GM18499 (cell line): ENCODE data around the gene CHRNE.
"Not testable (repeated sequence)": the region's sequence is repeated elsewhere in the genome, so short reads cannot be mapped to it uniquely, and the experiment has no call there.

Experiments used
- ATAC-seq: cut with Tn5 transposase; IDR thresholded peaks from one replicate; pipeline ENCODE4 v1.9.1; 2021; ENCODE audit warnings: moderate number of reproducible peaks; ENCODE audit not compliant: insufficient read depth, unreplicated experiment

The CHRNE gene

GRCh38 chr17:4908711-4909496 lies 6.0 kb upstream of the CHRNE start:
- no peak for ATAC-seq

GRCh38 chr17:4908301-4908700 lies 5.4 kb upstream of the CHRNE start:
- no peak for ATAC-seq

DNA sequence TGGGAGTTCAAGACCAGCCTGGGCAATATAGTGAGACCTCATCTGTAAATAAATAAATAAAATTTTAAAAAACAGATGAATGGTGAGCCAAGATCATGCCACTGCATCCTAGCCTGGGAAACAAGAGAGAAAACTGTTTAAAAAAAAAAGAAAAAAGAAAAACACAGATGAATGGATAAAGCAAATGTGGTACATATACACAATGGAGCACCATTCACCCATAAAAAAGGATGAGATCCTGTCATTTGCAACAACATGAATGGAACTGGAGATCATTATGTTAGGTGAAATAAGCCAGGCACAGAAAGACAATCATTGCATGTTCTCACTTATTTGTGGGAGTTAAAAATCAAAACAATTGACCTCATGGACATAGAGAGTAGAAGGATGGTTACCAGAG lies 3.7 kb upstream of the CHRNE start:
- not testable (repeated sequence) for ATAC-seq

DNA sequence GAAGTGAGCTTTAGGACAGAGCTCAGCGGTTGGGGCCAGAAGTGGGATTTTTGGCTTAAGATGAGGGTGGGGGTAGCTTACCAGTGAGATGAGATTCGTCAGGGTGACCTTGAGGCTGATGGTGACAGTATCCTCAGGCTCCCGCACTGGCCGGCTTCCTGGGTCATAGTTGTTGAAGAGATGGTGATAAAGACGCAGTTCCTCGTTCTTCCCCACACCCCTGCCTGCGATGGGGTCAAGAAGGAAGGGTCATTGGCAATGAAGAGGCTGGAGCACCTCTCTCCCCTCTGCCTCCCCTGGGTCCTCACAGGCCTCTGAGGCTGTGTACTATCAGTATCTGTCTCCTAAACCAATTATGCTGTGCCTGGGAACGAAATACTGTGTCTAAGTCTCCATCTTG lies 358 bp downstream of the CHRNE start:
- ATAC-seq, result no peak

- ATAC-seq, result no peak
Measured at GRCh38 chr17:4901648-4902344, 1.1 kb downstream of the CHRNE start.

DNA sequence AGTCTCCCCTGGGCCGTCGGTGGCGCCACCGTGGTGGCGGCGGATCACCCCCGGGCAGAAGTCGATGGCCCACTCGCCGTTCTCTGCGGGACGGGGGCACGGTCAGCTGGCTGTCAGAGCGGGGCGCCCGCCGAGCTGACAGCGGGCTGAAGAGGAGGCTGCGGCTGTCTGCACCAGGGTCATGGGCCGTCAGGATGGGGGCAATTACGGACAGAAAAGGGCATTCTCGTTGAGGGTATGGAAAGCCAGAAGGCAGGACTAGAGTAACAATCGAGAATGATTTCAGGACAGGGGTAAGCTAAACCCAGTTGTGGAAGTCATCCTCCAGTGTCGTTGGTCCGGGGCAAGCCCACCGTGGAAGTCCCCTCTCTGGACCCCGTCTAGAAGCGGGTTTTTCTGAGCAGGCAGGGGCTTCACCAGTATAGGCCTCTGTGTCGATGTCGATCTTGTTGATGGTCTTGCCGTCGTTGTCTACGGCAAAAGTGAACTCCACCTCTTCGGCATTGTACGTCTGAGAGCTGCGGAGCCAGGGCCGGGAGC lies 1.7 kb downstream of the CHRNE start:
- no peak for ATAC-seq

- no peak for ATAC-seq
Measured at GRCh38 chr17:4900231-4901107, 2.4 kb downstream of the CHRNE start.

GRCh38 chr17:4899341-4900230 lies 3.3 kb downstream of the CHRNE start, which contains the start of gene C17orf107:
Gene C17orf107 (plus strand): TSS chr17:4899536. CDS start chr17:4899763, 227 bp downstream.
- no peak for ATAC-seq

DNA sequence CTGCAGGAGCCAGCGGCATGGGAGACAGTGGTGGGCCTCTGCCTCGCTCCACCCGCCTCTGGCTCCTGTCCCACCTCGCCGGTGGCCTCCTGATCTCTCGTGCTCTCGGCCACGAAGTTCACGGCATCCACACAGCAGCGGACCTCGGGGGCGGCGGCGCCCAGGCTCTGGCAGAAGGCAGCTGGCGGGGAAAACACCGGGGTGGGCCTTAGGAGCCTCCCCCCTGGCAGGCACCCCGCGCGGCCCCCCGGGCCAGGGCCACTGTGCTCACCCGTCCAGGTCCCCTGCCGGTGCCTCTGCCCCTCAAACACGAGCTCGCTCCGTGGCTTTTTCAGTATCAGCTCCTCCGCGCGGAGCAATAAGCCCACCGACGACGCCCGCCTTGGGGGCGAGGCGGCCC lies 4.0 kb downstream of the CHRNE start:
- no peak for ATAC-seq

DNA sequence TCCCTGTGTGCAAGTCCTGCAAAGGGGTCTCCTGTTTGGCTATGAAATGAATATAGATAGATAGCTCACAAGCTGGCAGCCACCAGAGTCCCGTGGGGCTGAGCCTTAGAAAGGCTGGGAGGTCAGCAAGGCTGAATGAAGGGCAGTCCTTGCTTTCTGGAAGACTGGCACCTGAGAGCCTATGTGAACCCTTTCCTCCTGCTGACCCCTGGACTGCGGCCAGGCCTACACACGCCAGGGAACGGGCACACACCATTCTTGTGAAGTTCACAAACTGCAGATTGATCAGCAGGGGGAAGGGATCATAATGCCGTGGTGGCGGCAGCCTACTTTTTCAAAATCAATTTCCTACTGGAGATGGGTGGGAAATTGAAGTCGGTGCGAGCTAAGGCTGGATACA lies 4.5 kb downstream of the CHRNE start:
- no peak for ATAC-seq

GRCh38 chr17:4897785-4898184 lies 5.1 kb downstream of the CHRNE start:
- ATAC-seq, result no peak

GRCh38 chr17:4897198-4897687 lies 5.7 kb downstream of the CHRNE start:
- no peak for ATAC-seq

DNA sequence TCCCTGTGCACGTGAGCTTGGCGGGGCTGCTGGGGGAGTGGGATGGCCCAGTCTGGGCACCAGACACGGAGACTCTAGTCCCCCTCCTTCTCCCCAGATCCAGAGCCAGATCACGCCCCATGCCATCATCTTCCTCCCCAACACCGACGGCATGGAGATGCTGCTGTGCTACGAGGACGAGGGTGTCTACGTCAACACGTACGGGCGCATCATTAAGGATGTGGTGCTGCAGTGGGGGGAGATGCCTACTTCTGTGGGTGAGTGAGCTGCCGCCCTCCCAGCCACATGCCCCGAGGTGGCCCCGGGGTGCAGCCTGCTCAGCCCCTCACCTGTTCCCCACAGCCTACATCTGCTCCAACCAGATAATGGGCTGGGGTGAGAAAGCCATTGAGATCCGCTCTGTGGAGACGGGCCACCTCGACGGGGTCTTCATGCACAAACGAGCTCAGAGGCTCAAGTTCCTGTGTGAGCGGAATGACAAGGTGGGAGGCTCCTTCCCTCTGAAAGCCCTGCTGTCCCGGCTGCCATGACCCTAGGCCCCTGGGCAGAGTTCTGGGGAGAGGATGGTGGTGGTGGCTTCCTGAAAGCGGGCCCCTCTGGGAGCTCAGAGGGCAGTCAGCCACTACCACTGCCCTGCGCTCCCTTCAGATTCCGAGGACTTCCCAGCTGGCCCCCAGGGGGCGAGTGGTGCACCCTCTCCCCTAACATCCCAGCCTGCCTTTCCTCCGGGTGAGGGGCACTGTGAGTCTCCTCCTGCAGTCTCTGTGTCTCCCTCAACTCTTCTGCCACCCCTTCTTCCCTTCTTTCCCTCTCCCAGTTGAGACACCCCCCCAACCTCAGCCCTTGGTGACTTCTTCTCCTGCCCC lies 6.3 kb downstream of the CHRNE start:
- no peak for ATAC-seq

DNA sequence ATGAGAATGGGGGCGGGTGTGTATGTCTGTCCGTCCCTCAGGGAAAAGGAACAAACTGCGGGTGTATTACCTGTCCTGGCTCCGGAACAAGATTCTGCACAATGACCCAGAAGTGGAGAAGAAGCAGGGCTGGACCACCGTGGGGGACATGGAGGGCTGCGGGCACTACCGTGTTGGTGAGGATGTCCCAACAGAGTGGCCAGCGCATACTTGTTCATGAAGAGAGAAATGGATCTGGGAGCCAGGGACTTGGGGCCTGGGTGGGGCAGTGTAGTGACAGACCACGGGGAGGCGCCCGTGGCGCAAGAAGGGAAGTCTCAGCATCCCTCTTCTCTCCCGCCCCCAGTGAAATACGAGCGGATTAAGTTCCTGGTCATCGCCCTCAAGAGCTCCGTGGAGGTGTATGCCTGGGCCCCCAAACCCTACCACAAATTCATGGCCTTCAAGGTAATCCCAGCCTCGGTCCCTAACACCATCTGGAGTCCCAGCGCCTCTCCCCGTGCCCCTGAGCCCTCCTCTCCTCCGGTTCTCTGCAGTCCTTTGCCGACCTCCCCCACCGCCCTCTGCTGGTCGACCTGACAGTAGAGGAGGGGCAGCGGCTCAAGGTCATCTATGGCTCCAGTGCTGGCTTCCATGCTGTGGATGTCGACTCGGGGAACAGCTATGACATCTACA lies 7.1 kb downstream of the CHRNE start:
- ATAC-seq, result no peak

DNA sequence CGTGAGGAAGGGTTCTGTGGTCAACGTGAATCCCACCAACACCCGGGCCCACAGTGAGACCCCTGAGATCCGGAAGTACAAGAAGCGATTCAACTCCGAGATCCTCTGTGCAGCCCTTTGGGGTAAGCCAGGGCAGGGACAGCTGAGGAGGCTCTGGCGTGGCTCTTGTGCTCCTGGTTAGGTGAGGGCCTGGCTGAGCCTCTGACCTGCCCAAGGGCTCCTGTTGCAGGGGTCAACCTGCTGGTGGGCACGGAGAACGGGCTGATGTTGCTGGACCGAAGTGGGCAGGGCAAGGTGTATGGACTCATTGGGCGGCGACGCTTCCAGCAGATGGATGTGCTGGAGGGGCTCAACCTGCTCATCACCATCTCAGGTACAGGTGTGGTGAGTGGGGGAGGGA lies 7.8 kb downstream of the CHRNE start:
- ATAC-seq, result no peak

GRCh38 chr17:4893721-4894560 lies 9.0 kb downstream of the CHRNE start:
- no peak for ATAC-seq

DNA sequence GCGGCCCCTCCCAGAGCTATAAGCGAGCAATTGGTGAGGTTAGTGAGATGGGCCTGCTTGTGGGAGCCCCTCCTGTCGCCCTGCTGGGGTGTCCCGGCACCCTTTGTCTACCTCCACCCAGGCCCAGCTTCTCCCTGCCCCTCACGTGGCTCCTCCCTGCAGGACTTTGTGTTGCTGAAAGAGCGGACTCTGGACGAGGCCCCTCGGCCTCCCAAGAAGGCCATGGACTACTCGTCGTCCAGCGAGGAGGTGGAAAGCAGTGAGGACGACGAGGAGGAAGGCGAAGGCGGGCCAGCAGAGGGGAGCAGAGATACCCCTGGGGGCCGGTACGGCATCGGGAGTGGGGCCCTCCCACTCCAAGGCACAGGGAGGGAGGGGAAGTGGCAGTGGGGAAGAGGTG lies 9.6 kb downstream of the CHRNE start:
- no peak for ATAC-seq
